ENCODE results near the gene METAP1D. TPM values are rescaled to one million over a fixed set of nuclear protein-coding genes. Genes with fewer than 3 reads are reported as not detected.

METAP1D gene
- polyA plus RNA-seq, 2 of the 4 experiments (the other 2 are of a cell fraction), result 7.3 to 13.3 TPM

- Histone ChIP-seq H3K4me1 (no peaks in the 10 kb centered on the region), H3K4me2 (no peak overlapping the region), H3K9me3 (no peaks in the 10 kb centered on the region), H3K27ac (no peak overlapping the region), H3K4me3 (no peak overlapping the region)
- FAIRE-seq (no peak), DNase-seq (ENCODE audit: low read depth in 1 of 2, low spot score in 1 of 2) (no peak), ATAC-seq (no peak)
- TF ChIP-seq ZC3H11A (IDR thresholded peaks at IDR 0.05), result no peak
- TF ChIP-seq KDM1A (IDR thresholded peaks at IDR 0.05; ENCODE audit: low read depth), result no peak
- TF ChIP-seq RAD21 (conservative IDR thresholded peaks at IDR 0.05 in 1 of 2, IDR thresholded peaks at IDR 0.05 in 1 of 2), result no peak
- TF ChIP-seq EHF (CRISPR knock-in tag; IDR thresholded peaks at IDR 0.05), result no peak
- TF ChIP-seq EHMT2 (IDR thresholded peaks at IDR 0.05; ENCODE audit: low read depth), result no peak
- TF ChIP-seq CBX8 (IDR thresholded peaks at IDR 0.05), result no peak
- TF ChIP-seq CEBPB (IDR thresholded peaks at IDR 0.05), result no peak
- TF ChIP-seq EP300 (IDR thresholded peaks at IDR 0.05), result no peak
- no peak for TF ChIP-seq RFX5 (IDR thresholded peaks at IDR 0.05)
- TF ChIP-seq PBX3 (IDR thresholded peaks at IDR 0.05), result no peak
- no peak for TF ChIP-seq PHF8 (IDR thresholded peaks at IDR 0.05; ENCODE audit: borderline replicate concordance, low read depth)
- TF ChIP-seq NR3C1 (IDR thresholded peaks at IDR 0.05), result no peak
- TF ChIP-seq ELK1 (IDR thresholded peaks at IDR 0.05; ENCODE audit: low read depth, low read length), result no peak
- TF ChIP-seq ZSCAN20 (CRISPR knock-in tag; IDR thresholded peaks at IDR 0.05), result no peak
- ChIA-PET CTCF (interaction anchor here (1.5 kb wide), 1 partner anchor 130 kb away, joined by 3 read pairs; no protein-coding TSS in a partner anchor), POLR2A (no interaction called here)
Observed at GRCh38 chr2:171966688-171967087, 33.1 kb upstream of the METAP1D start.

- ATAC-seq (no peak), FAIRE-seq (no peak), DNase-seq (ENCODE audit: low read depth in 1 of 2, low spot score in 1 of 2) (no peak)
- Histone ChIP-seq H3K27ac (no peak overlapping the region), H3K9me3 (no peaks in the 10 kb centered on the region), H3K4me2 (no peak overlapping the region), H3K4me3 (no peak overlapping the region), H3K4me1 (no peaks in the 10 kb centered on the region)
- ChIA-PET POLR2A (no interaction called here), CTCF (no interaction called here)
- no peak for TF ChIP-seq HES2 (IDR thresholded peaks at IDR 0.05)
- TF ChIP-seq MAFK (IDR thresholded peaks at IDR 0.05; ENCODE audit: partially characterized antibody), result peak; percentile 78
Observed at GRCh38 chr2:171968509-171968908, 31.2 kb upstream of the METAP1D start.

- CTCF ChIA-PET, result interaction anchor here (0.5 to 0.7 kb wide), 2 partner anchors 12 to 699 kb away, joined by 3 read pairs; no protein-coding TSS in a partner anchor
- no peaks in the 10 kb centered on the region for H3K9me3 ChIP-seq
- no peak overlapping the region for H3K27ac ChIP-seq
- H3K4me3 ChIP-seq, result no peak overlapping the region
- 100% methylated on average over 2 of the region's 2 CpGs for WGBS (ENCODE audit: missing lambda C conversion rate)
- no peak overlapping the region for H3K4me2 ChIP-seq
- no peak for DNase-seq (ENCODE audit: low read depth in 1 of 2, low spot score in 1 of 2)
- POLR2A ChIA-PET, result no interaction called here
- no peaks in the 10 kb centered on the region for H3K4me1 ChIP-seq
- no peak for FAIRE-seq
- ATAC-seq, result 0 out of 6 replicates have a peak, but pooled peaks of 1 of the 2 experiments have one; percentile 20
- TF ChIP-seq TP53 (CRISPR knock-in tag; IDR thresholded peaks at IDR 0.05) (no peak), RARB (CRISPR knock-in tag; IDR thresholded peaks at IDR 0.05) (no peak), FOXS1 (CRISPR knock-in tag; IDR thresholded peaks at IDR 0.05) (no peak), EHF (CRISPR knock-in tag; IDR thresholded peaks at IDR 0.05) (no peak), SMC3 (IDR thresholded peaks at IDR 0.05) (no peak), ATOH8 (CRISPR knock-in tag; IDR thresholded peaks at IDR 0.05; ENCODE audit: low read depth) (no peak), POLR2AphosphoS2 (conservative IDR thresholded peaks at IDR 0.05; ENCODE audit: low read length) (no peak), CEBPB (IDR thresholded peaks at IDR 0.05) (no peak), E2F6 (IDR thresholded peaks at IDR 0.05; ENCODE audit: borderline replicate concordance, low read depth) (no peak), NR3C1 (IDR thresholded peaks at IDR 0.05) (no peak), JUN (IDR thresholded peaks at IDR 0.05) (no peak), PHF8 (IDR thresholded peaks at IDR 0.05; ENCODE audit: borderline replicate concordance, low read depth) (no peak), ELK1 (IDR thresholded peaks at IDR 0.05; ENCODE audit: low read depth, low read length) (no peak), POLR2A (IDR thresholded peaks at IDR 0.05; ENCODE audit: low read length) (no peak), HEYL (CRISPR knock-in tag; IDR thresholded peaks at IDR 0.05) (no peak), ZFP36 (IDR thresholded peaks at IDR 0.05; ENCODE audit: borderline replicate concordance, partially characterized antibody) (no peak), PBX3 (IDR thresholded peaks at IDR 0.05) (no peak), ZNF302 (CRISPR knock-in tag; IDR thresholded peaks at IDR 0.05) (no peak), MAZ (IDR thresholded peaks at IDR 0.05; ENCODE audit: borderline replicate concordance, low read depth, low read length) (no peak)
Observed at GRCh38 chr2:171972329-171972982, 27.3 kb upstream of the METAP1D start.
